Measurements from ENCODE around the gene SPAG8. TPM values are rescaled to one million over a fixed set of nuclear protein-coding genes. Genes with fewer than 3 reads are reported as not detected.

The SPAG8 gene
- total and polyA plus RNA-seq, 5 experiments from 2014 or later = 0.17 to 8.9 (median 2.2) TPM

- Mint-ChIP-seq H3K27me3 (no peaks in the 10 kb centered on the region), H3K36me3 (peaks cover 9 to 46% (median 22%) of the 10 kb centered on the region in 3 donors), H3K9me3 (no peaks in the 10 kb centered on the region), H3K4me3 (no peak overlapping the region), H3K27ac (peak overlapping the region in 2 of 10 donors; percentile 31 to 32), H3K4me1 (peaks cover 0 to 7% (median 3%) of the 10 kb centered on the region in 4 donors)
- POLR2A ChIA-PET = no interaction called here
- ATAC-seq (no peak), DNase-seq (no peak)
Observed at GRCh38 chr9:35783418-35783817, 28.6 kb downstream of the SPAG8 start.

GRCh38 chr9:35781066-35781465 lies 31.0 kb downstream of the SPAG8 start:
- Mint-ChIP-seq H3K4me1 (peaks cover 0 to 9% (median 4%) of the 10 kb centered on the region in 4 donors), H3K27me3 (no peaks in the 10 kb centered on the region), H3K9me3 (no peaks in the 10 kb centered on the region), H3K36me3 (peaks cover 9 to 38% (median 22%) of the 10 kb centered on the region in 3 donors), H3K4me3 (no peak overlapping the region), H3K27ac (peak overlapping the region in 4 of 10 donors; percentile 17 to 67 (median 35))
- ATAC-seq (no peak), DNase-seq (no peak)
- POLR2A ChIA-PET = interaction anchor here (0.7 kb wide), 1 partner anchor 11 kb away, joined by 8 read pairs; no protein-coding TSS in a partner anchor

GRCh38 chr9:35778496-35778895 lies 33.6 kb downstream of the SPAG8 start:
- Mint-ChIP-seq H3K27me3 (no peaks in the 10 kb centered on the region), H3K4me3 (no peak overlapping the region), H3K4me1 (peaks cover 0 to 15% (median 8%) of the 10 kb centered on the region in 4 donors), H3K9me3 (no peaks in the 10 kb centered on the region), H3K36me3 (peaks cover 4 to 28% (median 18%) of the 10 kb centered on the region in 3 donors), H3K27ac (peak overlapping the region in 1 of 10 donors; percentile 6)
- ATAC-seq = no peak
- no peak for DNase-seq
- POLR2A ChIA-PET = no interaction called here

GRCh38 chr9:35776018-35776417 lies 36.0 kb downstream of the SPAG8 start:
- POLR2A ChIA-PET = interaction anchor here (0.7 to 1.0 kb wide), 2 partner anchors 13 to 159 kb away, joined by 3 read pairs; no protein-coding TSS in a partner anchor
- no peak for DNase-seq
- Mint-ChIP-seq H3K27ac (peak overlapping the region in 6 of 10 donors; percentile 3 to 41 (median 20)), H3K36me3 (peaks cover 0 to 24% (median 12%) of the 10 kb centered on the region in 3 donors), H3K27me3 (no peaks in the 10 kb centered on the region), H3K4me1 (peaks cover 0 to 15% (median 7%) of the 10 kb centered on the region in 4 donors), H3K4me3 (no peak overlapping the region), H3K9me3 (no peaks in the 10 kb centered on the region)
- ATAC-seq = no peak

- no peaks in the 10 kb centered on the region for H3K9me3 Mint-ChIP-seq
- H3K27me3 Mint-ChIP-seq = no peaks in the 10 kb centered on the region
- DNase-seq (no peak), ATAC-seq (no peak)
- peaks cover 0 to 15% (median 4%) of the 10 kb centered on the region in 4 donors for H3K4me1 Mint-ChIP-seq
- H3K27ac Mint-ChIP-seq = peak overlapping the region in 6 of 10 donors; percentile 8 to 78 (median 46)
- no peak overlapping the region for H3K4me3 Mint-ChIP-seq
- POLR2A ChIA-PET = interaction anchor here (0.7 to 1.0 kb wide), 2 partner anchors 12 to 158 kb away, joined by 3 read pairs; no protein-coding TSS in a partner anchor
- peaks cover 0 to 20% (median 4%) of the 10 kb centered on the region in 3 donors for H3K36me3 Mint-ChIP-seq
Observed at GRCh38 chr9:35774907-35775635, 37.0 kb downstream of the SPAG8 start.

DNA sequence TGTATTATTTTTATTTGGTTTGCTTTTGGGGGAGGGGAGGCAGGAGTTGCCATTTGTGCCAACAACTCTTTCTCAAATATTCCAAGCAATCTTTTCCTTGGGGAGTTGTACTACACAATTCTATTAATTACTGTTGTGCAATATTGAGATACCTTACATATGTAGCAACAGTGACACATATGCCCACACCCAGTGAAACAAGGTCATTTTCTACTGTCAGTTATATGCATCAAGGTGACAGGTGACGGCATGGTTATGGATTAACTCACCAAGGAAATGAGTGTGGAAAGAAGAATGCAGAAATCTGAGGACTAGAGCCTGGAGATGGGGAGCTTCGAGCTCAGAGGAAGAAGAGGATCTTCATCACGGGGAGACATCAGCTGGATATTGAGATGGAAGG lies 40.1 kb downstream of the SPAG8 start:
- DNase-seq = no peak
- H3K27ac Mint-ChIP-seq = no peak overlapping the region
- peaks cover 0 to 16% (median 8%) of the 10 kb centered on the region in 4 donors for H3K4me1 Mint-ChIP-seq
- H3K9me3 Mint-ChIP-seq = no peaks in the 10 kb centered on the region
- H3K27me3 Mint-ChIP-seq = no peaks in the 10 kb centered on the region
- POLR2A ChIA-PET = no interaction called here
- no peak for ATAC-seq
- no peak overlapping the region for H3K4me3 Mint-ChIP-seq
- H3K36me3 Mint-ChIP-seq = peaks cover 0 to 9% (median 3%) of the 10 kb centered on the region in 3 donors

DNA sequence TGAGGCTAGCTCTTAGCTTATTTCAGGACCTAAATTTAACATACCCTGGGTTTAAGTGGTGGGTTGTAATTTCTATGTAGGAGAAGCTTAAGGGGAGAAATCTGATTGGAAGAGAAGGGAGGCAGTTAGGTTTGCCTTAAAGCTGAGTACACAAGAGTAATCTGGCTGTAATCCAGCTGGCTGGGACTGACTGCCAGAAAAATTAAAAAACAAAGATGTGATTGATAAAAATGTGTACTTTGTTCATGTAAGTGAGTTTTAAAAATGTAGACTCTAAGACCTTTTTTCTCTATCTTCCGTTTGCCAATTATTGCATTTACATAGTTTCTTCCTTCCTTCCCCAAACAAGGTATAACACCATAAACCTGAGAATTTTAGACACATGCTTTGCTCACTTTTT lies 40.5 kb downstream of the SPAG8 start:
- ATAC-seq (no peak), DNase-seq (no peak)
- no peaks in the 10 kb centered on the region for H3K9me3 Mint-ChIP-seq
- H3K36me3 Mint-ChIP-seq = peaks cover 0 to 9% (median 3%) of the 10 kb centered on the region in 3 donors
- no peak overlapping the region for H3K4me3 Mint-ChIP-seq
- POLR2A ChIA-PET = interaction anchor here (0.6 to 1.2 kb wide), 2 partner anchors 10 to 793 kb away, joined by 3 read pairs; no protein-coding TSS in a partner anchor
- H3K27me3 Mint-ChIP-seq = no peaks in the 10 kb centered on the region
- no peak overlapping the region for H3K27ac Mint-ChIP-seq
- H3K4me1 Mint-ChIP-seq = peaks cover 0 to 16% (median 8%) of the 10 kb centered on the region in 4 donors

DNA sequence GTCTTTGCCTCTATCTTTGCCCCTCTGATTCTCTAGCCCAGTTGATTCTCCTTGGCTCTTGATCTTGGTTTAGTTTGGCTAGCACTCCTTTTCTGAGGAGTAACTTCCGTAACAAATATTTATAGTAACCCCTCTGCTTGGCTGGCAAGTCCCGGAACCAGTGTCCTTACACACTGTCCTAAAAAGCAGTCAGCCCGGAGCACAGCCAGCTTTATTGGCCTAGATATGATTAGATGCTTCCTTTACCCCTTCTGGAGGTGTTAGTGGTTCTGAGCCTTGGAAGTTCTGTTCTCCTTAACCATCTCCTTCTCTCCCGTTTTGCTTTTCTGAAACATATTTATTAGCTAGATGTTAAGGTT lies 41.0 kb downstream of the SPAG8 start:
- Mint-ChIP-seq H3K27ac (no peak overlapping the region), H3K36me3 (peaks cover 0 to 10% (median 3%) of the 10 kb centered on the region in 3 donors), H3K27me3 (no peaks in the 10 kb centered on the region), H3K9me3 (no peaks in the 10 kb centered on the region), H3K4me3 (no peak overlapping the region), H3K4me1 (peaks cover 0 to 18% (median 9%) of the 10 kb centered on the region in 4 donors)
- DNase-seq (no peak), ATAC-seq (no peak)
- POLR2A ChIA-PET = interaction anchor here (0.6 to 1.2 kb wide), 2 partner anchors 9 to 792 kb away, joined by 3 read pairs; no protein-coding TSS in a partner anchor

GRCh38 chr9:35769763-35770162 lies 42.3 kb downstream of the SPAG8 start:
- no peak for ATAC-seq
- H3K9me3 Mint-ChIP-seq = no peaks in the 10 kb centered on the region
- no peak for DNase-seq
- H3K27me3 Mint-ChIP-seq = no peaks in the 10 kb centered on the region
- POLR2A ChIA-PET = interaction anchor here (0.6 kb wide), 1 partner anchor 1578 kb away, joined by 5 read pairs; no protein-coding TSS in a partner anchor
- H3K36me3 Mint-ChIP-seq = peaks cover 0 to 4% (median 0%) of the 10 kb centered on the region in 3 donors
- H3K4me1 Mint-ChIP-seq = peaks cover 0 to 15% (median 4%) of the 10 kb centered on the region in 4 donors
- H3K4me3 Mint-ChIP-seq = no peak overlapping the region
- no peak overlapping the region for H3K27ac Mint-ChIP-seq

DNA sequence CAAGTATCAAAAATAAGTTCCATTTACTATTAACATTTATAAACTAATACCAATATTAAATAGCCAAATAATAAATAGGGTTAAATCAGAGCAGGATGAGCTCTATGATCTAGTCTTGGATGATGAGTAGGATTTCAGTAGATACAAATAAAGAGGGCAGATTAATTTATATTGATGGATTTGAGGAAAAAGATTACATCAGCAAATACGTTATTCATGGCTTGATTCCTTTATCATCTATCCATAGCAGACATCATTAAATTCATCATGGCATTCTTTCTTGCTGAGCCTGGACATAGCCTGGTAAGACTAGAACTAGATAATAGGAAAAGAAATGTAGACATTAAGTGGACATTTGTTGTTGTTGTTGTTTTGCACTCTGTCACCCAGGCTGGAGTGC lies 44.6 kb downstream of the SPAG8 start:
- no peak for DNase-seq
- Mint-ChIP-seq H3K27ac (no peak overlapping the region), H3K27me3 (no peaks in the 10 kb centered on the region), H3K9me3 (no peaks in the 10 kb centered on the region), H3K4me3 (no peak overlapping the region), H3K36me3 (peaks cover 0 to 8% (median 0%) of the 10 kb centered on the region in 3 donors), H3K4me1 (peaks cover 0 to 22% (median 9%) of the 10 kb centered on the region in 4 donors)
- POLR2A ChIA-PET = no interaction called here
- ATAC-seq = no peak

DNA sequence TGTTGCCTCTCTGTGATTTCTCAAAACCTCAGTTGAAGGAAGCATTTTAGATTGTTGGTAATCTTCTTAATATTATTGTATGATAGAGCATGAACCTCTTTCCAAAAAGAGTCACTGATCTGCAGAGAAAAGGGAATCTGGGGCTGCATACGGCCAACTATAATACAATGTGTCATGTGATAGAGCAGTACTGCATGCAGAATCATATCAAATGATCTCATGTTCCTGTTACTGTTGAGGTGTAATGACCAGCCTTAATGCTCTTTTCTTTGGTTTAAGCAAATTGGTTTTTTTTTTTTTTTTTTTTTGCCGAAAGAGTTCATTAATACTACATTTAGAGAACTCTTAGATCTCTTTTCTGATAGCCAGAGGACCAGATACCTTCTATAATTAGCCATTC lies 45.1 kb downstream of the SPAG8 start:
- Mint-ChIP-seq H3K4me1 (peaks cover 0 to 24% (median 12%) of the 10 kb centered on the region in 4 donors), H3K9me3 (no peaks in the 10 kb centered on the region), H3K27ac (no peak overlapping the region), H3K27me3 (no peaks in the 10 kb centered on the region), H3K4me3 (no peak overlapping the region), H3K36me3 (peaks cover 0 to 8% (median 0%) of the 10 kb centered on the region in 3 donors)
- POLR2A ChIA-PET = no interaction called here
- ATAC-seq = no peak
- no peak for DNase-seq

GRCh38 chr9:35763803-35764202 lies 48.3 kb downstream of the SPAG8 start:
- POLR2A ChIA-PET = no interaction called here
- H3K27ac Mint-ChIP-seq = no peak overlapping the region
- H3K9me3 Mint-ChIP-seq = no peaks in the 10 kb centered on the region
- peaks cover 0 to 17% (median 0%) of the 10 kb centered on the region in 3 donors for H3K36me3 Mint-ChIP-seq
- no peaks in the 10 kb centered on the region for H3K27me3 Mint-ChIP-seq
- peaks cover 8 to 47% (median 24%) of the 10 kb centered on the region in 4 donors for H3K4me1 Mint-ChIP-seq
- no peak for ATAC-seq
- DNase-seq = no peak
- no peak overlapping the region for H3K4me3 Mint-ChIP-seq

- Mint-ChIP-seq H3K27ac (peak overlapping the region in 1 of 10 donors; percentile 36), H3K27me3 (no peaks in the 10 kb centered on the region), H3K4me3 (no peak overlapping the region), H3K4me1 (peaks cover 9 to 48% (median 31%) of the 10 kb centered on the region in 4 donors), H3K36me3 (peaks cover 0 to 17% (median 0%) of the 10 kb centered on the region in 3 donors), H3K9me3 (no peaks in the 10 kb centered on the region)
- no peak for DNase-seq
- POLR2A ChIA-PET = interaction anchor here (0.8 kb wide), 1 partner anchor 13 kb away, joined by 3 read pairs; no protein-coding TSS in a partner anchor
- no peak for ATAC-seq
Observed at GRCh38 chr9:35763181-35763580, 48.9 kb downstream of the SPAG8 start.

All from naive thymus-derived CD8-positive, alpha-beta T cell (primary cell).